Neutrophil (primary cell): ENCODE results near the gene SIX5.

Source experiments
- H3K27ac ChIP-seq: fragments of 200-600 bp; sonication (generic); 2 replicates; pipeline ENCODE4 v1.5.1; 2016; ENCODE audit warnings: mild to moderate bottlenecking, moderate library complexity
- H3K27me3 ChIP-seq: fragments of 200-600 bp; sonication (generic); 2 replicates; pipeline ENCODE4 v1.6.0; 2016; ENCODE audit warnings: mild to moderate bottlenecking
- H3K36me3 ChIP-seq: fragments of 200-600 bp; sonication (generic); 2 replicates; pipeline ENCODE4 v1.5.1; 2017
- H3K4me1 ChIP-seq, 2 experiments: fragments of 200-600 bp in 1 of 2; sonication (generic) in 1 of 2; 1 replicate in 1 of 2; 2 replicates in 1 of 2; pipeline versions ENCODE4 v1.5.1 to v1.6.1; 2013 to 2016; ENCODE audit warnings: low read depth in 1 of 2, low read length in 1 of 2, mild to moderate bottlenecking in 1 of 2, moderate library complexity in 1 of 2; ENCODE audit not compliant: control insufficient read depth in 1 of 2, insufficient read depth in 1 of 2
- H3K4me3 ChIP-seq, 2 experiments: fragments of 200-600 bp in 1 of 2; sonication (generic) in 1 of 2; 1 replicate in 1 of 2; 2 replicates in 1 of 2; pipeline ENCODE4 v1.5.1; 2013 to 2016; ENCODE audit warnings: low read depth in 1 of 2, low read length in 1 of 2, mild to moderate bottlenecking in 1 of 2, moderate library complexity in 1 of 2
- H3K9me3 ChIP-seq: fragments of 200-600 bp; sonication (generic); 2 replicates; pipeline ENCODE4 v1.5.1; 2016
- CTCF ChIP-seq: fragments of 200-600 bp; sonication (generic); IDR thresholded peaks from 2 replicates; pipeline ENCODE4 v1.5.1; 2016; ENCODE audit warnings: antibody characterized with exemption

Gene SIX5

DNA sequence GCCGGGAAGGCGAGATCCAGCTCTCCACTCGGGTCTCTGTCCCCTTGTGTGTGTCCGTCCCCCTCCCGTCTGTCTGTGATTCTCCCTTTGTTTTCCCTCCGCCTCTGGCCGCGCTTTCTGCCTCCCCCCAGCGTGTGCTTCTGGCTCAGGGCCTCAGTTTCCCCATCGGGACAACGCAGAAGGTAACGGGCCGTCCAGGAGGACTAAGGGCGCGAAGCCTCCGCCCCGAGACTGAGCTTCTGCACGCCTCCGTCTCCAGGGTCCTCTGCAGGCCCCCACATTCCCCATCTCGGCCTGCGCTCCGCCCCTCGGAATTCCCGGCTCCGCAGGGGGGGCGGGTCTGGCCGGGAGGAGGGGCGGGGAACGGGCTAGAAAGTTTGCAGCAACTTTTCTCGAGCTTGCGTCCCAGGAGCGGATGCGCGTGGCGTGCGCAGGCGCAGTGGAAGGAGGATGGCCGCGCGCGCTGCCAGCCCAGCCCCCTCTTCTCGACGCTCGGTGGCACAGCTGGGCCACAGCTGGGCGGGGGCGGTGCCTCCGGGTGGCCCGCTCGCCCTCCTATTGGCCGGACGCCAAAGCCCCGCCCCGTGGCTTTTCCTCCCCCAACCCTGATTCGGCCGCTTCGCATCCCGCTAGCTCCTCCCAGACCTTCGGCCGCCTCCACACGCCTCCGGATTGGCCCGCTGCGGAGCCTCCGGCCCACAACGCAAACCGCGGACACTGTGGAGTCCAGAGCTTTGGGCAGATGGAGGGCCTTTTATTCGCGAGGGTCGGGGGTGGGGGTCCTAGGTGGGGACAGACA, at the start of gene SIX5:
Gene SIX5 (minus strand): TSS at position 269 of the 799 bp plus-strand sequence. CDS start 408 bp downstream, outside the sequence.
- H3K27me3 ChIP-seq, result peaks cover 100% of the 10 kb centered on the region
- peaks cover 29 to 34% of the 10 kb centered on the region in 2 experiments for H3K4me1 ChIP-seq

DNA sequence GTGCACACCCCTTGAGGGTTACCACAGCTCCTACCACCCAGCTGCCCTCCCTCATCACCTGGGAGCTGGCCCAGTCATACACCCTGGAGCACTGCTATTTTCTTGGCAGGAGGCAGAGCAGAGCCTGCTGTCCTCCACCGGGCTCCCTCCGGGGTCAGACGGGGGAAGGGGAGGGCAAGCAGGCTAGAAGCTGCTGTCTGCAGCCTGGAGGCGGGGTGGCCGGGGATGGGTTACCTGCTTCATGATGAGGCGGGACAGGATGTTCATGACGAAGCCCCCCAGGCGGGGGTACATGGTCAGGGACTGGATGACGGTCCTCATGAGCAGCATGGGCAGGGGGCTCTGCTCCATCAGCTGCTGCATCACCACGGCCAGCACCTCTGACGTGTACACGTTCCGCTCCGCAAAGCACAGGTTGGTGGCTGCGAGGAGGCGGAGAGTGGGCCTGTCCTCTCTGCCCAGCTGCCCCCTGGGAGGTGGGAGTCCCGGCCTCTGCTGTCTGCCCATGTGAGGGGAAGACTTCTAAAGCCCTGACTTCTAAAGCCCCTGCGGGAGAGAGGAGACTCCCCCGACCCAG, 48.8 kb upstream of the SIX5 start:
- no peaks in the 10 kb centered on the region for H3K9me3 ChIP-seq
- peaks cover 0 to 4% of the 10 kb centered on the region in 2 experiments for H3K4me1 ChIP-seq
- H3K36me3 ChIP-seq, result peaks cover 42% of the 10 kb centered on the region
- peaks cover 40% of the 10 kb centered on the region for H3K27me3 ChIP-seq
- no peak overlapping the region for H3K4me3 ChIP-seq
- TF ChIP-seq CTCF, result no peak
- H3K27ac ChIP-seq, result no peak overlapping the region

More for the DNA sequence above, at the start of gene SIX5:
- Histone ChIP-seq H3K9me3 (no peaks in the 10 kb centered on the region), H3K4me3 (peak within 1 kb of the TSS; percentile 58 to 86), H3K36me3 (no peaks in the 10 kb centered on the region), H3K27ac (no peak within 1 kb of the TSS)
- no peak for TF ChIP-seq CTCF

DNA sequence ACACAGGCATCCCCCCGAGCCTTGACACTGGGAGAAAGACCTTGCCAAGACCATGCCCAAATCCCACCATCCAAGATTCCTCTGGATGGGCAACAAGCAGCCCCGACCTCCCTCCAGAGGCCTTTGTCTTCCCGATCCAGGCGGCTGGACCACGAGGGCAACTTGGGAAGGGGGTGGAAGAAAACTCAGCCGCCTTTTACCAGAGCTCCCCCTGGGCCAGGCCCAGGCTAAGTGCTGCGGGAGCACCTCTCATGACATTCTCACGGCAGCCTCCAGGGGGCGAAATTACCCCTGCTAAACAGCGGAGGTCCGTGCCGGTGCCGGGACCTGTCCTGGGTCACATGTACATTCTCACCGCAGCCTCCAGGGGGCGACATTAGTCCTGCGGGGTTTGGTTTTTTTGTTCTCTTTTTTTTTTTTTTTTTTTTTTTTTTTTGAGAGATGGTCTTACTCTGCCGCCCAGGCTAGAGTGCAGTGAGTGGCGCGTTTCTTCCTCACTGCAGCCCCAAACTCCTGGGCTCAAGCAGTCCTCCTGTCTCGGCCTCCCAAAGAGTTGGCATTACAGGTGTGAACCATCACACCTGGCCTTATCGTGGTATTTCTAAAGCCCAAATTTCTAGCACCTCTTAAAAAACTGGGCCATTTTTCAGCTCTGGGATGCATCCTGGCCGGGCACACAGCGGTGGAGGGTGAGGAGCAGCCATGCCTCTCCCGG, 48.1 kb upstream of the SIX5 start:
- Histone ChIP-seq H3K9me3 (no peaks in the 10 kb centered on the region), H3K27ac (no peak overlapping the region), H3K27me3 (peaks cover 46% of the 10 kb centered on the region), H3K36me3 (peaks cover 36% of the 10 kb centered on the region), H3K4me3 (no peak overlapping the region), H3K4me1 (peaks cover 0 to 4% of the 10 kb centered on the region in 2 experiments)
- peak; percentile 95 for TF ChIP-seq CTCF

DNA sequence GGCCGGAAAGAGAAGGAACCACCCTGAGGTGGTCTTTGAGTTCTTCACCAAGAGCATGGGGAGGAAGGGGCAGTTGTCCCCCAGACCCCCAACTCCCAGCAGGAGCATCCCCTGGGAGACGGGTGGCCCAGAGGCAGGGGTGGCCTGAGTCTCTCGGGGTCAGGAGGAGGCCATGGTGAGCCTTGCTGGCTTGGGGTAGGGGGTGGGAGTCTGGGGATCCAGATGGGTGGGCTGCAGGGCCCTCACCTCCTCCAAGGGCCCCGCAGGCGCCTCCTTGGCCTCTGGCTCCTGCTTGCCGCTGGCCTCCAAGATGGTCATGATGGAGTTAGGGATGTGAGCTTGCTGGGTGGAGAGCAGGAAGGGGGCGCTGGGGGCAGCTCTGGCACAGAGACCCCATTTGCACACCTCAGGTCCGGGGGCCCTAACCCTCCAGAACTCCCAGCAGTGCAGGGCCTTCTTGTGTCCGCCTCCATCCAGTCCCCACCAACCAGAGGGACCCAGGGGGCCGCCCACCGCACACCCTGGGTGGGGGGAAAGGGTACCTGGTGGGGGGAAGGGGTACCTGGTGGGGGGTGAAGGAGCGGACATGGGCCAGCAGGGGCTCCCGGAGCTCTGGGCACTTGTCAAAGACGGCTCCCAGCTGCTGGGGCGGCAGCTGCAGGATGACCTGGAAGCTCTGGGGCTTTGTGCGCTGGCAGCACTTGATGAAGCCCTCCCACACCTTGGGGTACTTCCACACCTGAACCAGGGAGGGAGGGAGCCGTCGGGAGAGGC, 47.4 kb upstream of the SIX5 start:
- TF ChIP-seq CTCF, result no peak
- Histone ChIP-seq H3K36me3 (peaks cover 31% of the 10 kb centered on the region), H3K4me1 (peaks cover 0 to 4% of the 10 kb centered on the region in 2 experiments), H3K27me3 (peaks cover 51% of the 10 kb centered on the region), H3K4me3 (no peak overlapping the region), H3K9me3 (no peaks in the 10 kb centered on the region), H3K27ac (no peak overlapping the region)
